SK-N-SH treated with all-trans-retinoic acid at 6 μM for 48 hours (cell line): ENCODE results near the gene SPG7.

Experiments
- CSRNP3 ChIP-seq: fragments of 250-450 bp; sonication (Bioruptor Pico); IDR thresholded peaks from 2 replicates; pipeline ENCODE4 v1.5.1; 2021; ENCODE audit warnings: mild to moderate bottlenecking, moderate library complexity
- OSR1 ChIP-seq: fragments of 250-450 bp; sonication (Bioruptor Pico); IDR thresholded peaks from 2 replicates; pipeline ENCODE4 v1.8.0; 2022; ENCODE audit warnings: moderate library complexity, mild to moderate bottlenecking, inconsistent platforms

- TF ChIP-seq CSRNP3 (no peak), OSR1 (no peak)
Observed at GRCh38 chr16:89489040-89489897, 18.9 kb upstream of the SPG7 start.
